KMS-11 (cell line): Measurements from ENCODE around the gene ZNF232.
"Not testable (repeated sequence)": the region's sequence is repeated elsewhere in the genome, so short reads cannot be mapped to it uniquely, and the experiment has no call there.

Source experiments
- H2AFZ ChIP-seq: fragments of 200-600 bp; sonication (generic); 2 replicates; pipeline ENCODE4 v1.6.1; 2016; ENCODE audit warnings: antibody characterized with exemption, mixed run types, low read depth
- H3K27ac ChIP-seq: fragments of 200-600 bp; sonication (generic); 2 replicates; pipeline ENCODE4 v1.6.1; 2016; ENCODE audit warnings: mild to moderate bottlenecking, mixed run types
- H3K27me3 ChIP-seq: fragments of 200-600 bp; sonication (generic); 2 replicates; pipeline ENCODE4 v1.6.1; 2017; ENCODE audit warnings: mild to moderate bottlenecking, low read depth, mixed run types, moderate library complexity; ENCODE audit not compliant: insufficient read depth
- H3K36me3 ChIP-seq: fragments of 200-600 bp; sonication (generic); 2 replicates; pipeline ENCODE4 v1.6.1; 2017; ENCODE audit warnings: mild to moderate bottlenecking, mixed run types; ENCODE audit not compliant: insufficient read depth
- H3K4me1 ChIP-seq: fragments of 200-600 bp; sonication (generic); 2 replicates; pipeline ENCODE4 v1.6.1; 2016; ENCODE audit warnings: mild to moderate bottlenecking, low read depth, mixed run types; ENCODE audit not compliant: poor library complexity, severe bottlenecking
- H3K4me2 ChIP-seq: fragments of 200-600 bp; sonication (generic); 2 replicates; pipeline ENCODE4 v1.7.0; 2016; ENCODE audit warnings: mild to moderate bottlenecking, mixed run types
- H3K4me3 ChIP-seq: fragments of 200-600 bp; sonication (generic); IDR thresholded peaks from 2 replicates; pipeline ENCODE4 v1.6.1; 2017; ENCODE audit warnings: low read depth, low read length, mixed read lengths; ENCODE audit not compliant: insufficient read depth
- H3K79me2 ChIP-seq: fragments of 200-600 bp; sonication (generic); 2 replicates; pipeline ENCODE4 v1.6.1; 2016; ENCODE audit warnings: low read depth, mixed run types; ENCODE audit not compliant: insufficient read depth
- H3K9ac ChIP-seq: fragments of 200-600 bp; sonication (generic); 2 replicates; pipeline ENCODE4 v1.6.1; 2016; ENCODE audit warnings: mild to moderate bottlenecking, mixed run types
- H4K20me1 ChIP-seq: fragments of 200-600 bp; sonication (generic); 2 replicates; pipeline ENCODE4 v1.6.1; 2016; ENCODE audit warnings: mild to moderate bottlenecking, mixed run types; ENCODE audit not compliant: insufficient read depth
- TF ChIP-seq, protein P1 (sequence below): fragments of 200-600 bp; sonication (generic); conservative IDR thresholded peaks from 2 replicates; pipeline ENCODE4 v1.6.1; 2017; ENCODE audit warnings: low read depth, mild to moderate bottlenecking, antibody characterized with exemption, low read length, moderate library complexity, mixed read lengths

ZNF232 gene

DNA sequence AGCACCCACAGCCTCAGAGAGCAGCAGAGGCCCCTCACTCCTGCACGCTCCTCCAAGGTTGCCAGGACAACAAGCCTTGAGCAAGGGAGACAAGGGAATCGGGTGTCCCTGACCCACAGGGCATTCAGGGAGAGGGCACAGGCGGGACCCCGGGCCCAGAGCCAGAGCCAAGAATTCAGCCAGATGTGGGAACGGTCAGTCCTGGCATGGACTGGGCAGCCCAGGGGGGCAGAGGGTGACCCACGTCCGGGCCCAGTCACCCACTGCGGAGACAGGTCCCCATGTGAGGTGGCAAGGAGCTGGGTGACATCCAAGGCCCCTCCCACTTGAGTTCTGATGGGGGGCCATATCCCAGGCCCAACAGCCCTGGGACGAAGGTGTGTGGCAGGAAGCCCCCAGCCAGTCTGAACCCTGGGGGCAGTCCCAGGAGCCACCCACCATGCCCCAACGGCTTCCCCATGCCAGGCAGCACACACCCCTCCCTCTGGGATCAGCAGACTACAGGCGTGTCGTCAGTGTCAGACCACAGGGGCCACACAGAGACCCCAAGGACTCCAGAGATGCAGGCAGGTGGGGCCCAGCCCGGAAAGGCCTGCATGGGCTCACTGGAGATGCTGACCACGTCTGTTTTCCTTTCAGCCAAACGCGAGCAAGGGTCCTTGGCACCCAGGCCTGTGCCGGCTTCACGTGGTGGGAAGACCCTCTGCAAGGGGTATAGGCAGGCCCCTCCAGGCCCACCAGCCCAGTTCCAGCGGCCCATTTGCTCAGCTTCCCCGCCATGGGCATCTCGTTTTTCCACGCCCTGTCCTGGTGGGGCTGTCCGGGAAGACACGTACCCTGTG, 27.2 kb upstream of the ZNF232 start:
- Histone ChIP-seq H3K9ac (no peak overlapping the region), H3K27ac (no peak overlapping the region), H3K79me2 (no peaks in the 10 kb centered on the region), H3K4me2 (no peak overlapping the region), H2AFZ (no peak overlapping the region), H3K27me3 (no peaks in the 10 kb centered on the region), H4K20me1 (no peaks in the 10 kb centered on the region), H3K36me3 (no peaks in the 10 kb centered on the region), H3K4me1 (no peaks in the 10 kb centered on the region), H3K4me3 (no peak overlapping the region)
- TF ChIP-seq, protein P1, sequence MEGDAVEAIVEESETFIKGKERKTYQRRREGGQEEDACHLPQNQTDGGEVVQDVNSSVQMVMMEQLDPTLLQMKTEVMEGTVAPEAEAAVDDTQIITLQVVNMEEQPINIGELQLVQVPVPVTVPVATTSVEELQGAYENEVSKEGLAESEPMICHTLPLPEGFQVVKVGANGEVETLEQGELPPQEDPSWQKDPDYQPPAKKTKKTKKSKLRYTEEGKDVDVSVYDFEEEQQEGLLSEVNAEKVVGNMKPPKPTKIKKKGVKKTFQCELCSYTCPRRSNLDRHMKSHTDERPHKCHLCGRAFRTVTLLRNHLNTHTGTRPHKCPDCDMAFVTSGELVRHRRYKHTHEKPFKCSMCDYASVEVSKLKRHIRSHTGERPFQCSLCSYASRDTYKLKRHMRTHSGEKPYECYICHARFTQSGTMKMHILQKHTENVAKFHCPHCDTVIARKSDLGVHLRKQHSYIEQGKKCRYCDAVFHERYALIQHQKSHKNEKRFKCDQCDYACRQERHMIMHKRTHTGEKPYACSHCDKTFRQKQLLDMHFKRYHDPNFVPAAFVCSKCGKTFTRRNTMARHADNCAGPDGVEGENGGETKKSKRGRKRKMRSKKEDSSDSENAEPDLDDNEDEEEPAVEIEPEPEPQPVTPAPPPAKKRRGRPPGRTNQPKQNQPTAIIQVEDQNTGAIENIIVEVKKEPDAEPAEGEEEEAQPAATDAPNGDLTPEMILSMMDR, result no peak

DNA sequence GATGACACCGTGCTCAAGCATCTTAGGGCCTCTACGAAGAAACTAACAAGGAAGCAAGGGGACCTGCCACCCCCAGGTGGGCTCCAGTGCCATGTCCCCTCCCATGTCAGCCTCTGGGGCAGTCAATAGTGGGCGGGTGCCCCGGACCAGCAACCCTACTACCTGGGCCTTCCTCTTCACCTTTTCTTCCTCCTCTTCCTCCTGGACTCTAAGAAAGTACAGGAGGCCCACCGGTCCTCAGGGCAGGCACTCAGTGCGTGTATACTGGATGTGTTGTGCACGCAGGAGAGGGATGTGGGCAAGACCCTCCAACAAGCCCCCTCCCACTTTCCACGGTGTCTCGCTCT, 26.5 kb upstream of the ZNF232 start:
- H3K4me1 ChIP-seq, H4K20me1 ChIP-seq, H3K9ac ChIP-seq, H3K27ac ChIP-seq, H3K79me2 ChIP-seq, H3K36me3 ChIP-seq, H2AFZ ChIP-seq, H3K4me3 ChIP-seq, H3K4me2 ChIP-seq, H3K27me3 ChIP-seq: not testable (repeated sequence)

DNA sequence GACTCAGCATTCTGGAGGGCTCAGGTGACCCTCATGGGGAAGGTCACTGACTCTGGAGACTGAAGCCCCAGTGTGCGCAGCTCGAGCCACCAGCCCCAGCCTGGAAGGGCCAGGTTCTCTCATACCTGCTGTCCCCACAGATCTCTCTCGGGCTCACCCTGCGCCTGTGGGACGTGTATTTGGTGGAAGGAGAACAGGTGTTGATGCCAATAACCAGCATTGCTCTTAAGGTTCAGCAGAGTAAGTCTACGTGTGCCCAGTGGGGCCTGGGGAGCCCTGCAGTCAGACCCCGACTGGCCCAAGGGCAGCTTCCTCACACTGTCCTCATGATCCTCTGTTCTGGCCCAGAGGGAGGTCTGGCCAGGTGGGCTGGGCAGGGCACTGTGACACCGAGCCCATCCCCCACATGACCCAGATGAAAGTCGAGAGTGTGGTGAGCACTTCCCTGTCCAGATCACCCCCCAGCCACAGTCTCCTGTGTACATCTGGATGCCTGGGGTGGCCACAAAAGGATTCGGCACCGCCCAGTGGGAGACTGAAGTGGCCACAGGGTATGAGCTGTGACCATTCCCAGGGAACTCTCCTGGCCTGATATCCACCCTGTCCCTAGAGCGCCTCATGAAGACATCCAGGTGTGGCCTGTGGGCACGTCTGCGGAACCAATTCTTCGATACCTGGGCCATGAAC, 26.0 kb upstream of the ZNF232 start:
- not testable (repeated sequence) for H3K4me1 ChIP-seq, H3K9ac ChIP-seq, H3K36me3 ChIP-seq, H2AFZ ChIP-seq, H3K4me2 ChIP-seq, H3K27me3 ChIP-seq, H3K27ac ChIP-seq, H3K4me3 ChIP-seq, H3K79me2 ChIP-seq, H4K20me1 ChIP-seq

DNA sequence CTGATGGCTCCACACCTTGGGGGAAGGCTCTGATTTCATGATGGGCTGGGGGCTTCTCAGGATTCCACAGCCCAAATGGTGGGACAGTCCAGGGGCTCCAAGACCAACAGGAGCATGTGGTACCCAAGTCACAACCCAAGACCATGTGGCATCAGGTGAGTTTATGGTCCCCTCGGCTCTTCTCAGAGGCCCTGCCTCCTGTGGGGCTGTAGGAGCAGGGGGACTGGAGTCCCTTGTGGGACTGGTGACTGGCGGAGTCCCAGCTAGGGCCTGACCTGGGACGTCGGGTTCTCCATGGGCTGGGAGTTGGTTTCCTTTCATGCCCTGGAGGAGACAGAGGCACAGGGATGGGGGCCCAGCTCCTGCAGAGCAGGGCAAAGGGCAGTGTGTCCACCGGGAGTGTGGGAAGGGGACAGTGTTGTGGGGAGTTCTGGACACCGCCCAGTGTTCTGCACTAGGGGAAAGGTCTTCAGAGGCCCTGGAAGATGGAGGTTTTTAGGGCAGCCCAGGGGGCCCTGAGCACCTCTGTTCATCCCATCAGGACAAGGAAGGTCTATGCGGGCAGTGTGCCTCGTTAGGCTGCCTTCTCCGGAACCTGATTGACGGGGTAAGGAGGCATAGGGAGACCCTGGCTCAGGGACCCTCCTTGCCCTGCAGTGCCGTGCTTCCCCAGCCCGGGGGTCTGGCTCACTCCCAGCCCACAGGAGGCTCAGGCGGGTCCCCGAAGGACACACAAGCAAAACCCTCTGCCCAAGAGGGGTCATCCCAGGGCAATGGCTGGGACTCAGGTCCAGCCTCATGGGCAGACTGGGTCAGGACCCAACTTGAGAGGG, 25.1 kb upstream of the ZNF232 start:
- not testable (repeated sequence) for H3K36me3 ChIP-seq, H3K9ac ChIP-seq, H2AFZ ChIP-seq, H3K27me3 ChIP-seq, H3K4me3 ChIP-seq, H4K20me1 ChIP-seq, H3K4me2 ChIP-seq, H3K27ac ChIP-seq, H3K79me2 ChIP-seq, H3K4me1 ChIP-seq

DNA sequence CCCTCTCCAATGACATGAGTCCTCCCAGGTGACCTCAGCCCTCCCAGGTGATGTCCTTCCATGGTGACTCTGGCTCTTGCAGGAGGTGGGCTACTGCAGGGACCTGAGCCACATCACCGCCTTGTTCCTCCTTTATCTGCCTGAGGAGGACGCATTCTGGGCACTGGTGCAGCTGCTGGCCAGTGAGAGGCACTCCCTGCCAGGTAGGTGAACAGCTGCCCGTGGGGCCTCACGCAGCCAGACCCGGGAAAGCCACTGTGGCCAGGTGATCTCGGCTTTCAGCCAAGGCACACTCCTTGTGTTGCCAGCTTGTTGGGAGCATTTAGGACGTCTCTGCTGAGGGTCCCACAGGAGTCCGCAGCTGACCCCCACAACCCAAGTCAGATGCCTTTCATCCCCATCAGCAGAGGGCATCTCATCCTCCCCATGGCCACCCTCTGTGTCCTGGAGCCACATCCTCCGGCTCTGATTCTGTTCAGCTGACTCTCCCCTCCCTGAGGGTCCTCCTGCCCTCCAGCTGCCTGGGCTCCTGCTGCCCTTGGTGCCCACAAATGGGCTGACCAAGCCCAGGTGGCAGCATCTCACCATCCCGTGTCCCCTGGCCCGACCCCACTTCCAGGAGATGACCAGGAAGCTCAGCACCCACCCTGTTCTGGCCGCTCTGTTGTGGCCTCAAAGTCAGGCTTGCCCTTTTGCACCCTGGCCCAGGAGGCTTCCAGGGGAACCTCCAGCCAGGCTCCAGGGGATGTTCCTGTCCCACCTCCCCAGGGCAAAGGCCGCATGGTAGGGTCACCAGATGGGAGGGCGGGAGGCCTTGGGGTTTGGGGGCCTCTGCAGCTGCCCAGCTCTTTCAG, 24.3 kb upstream of the ZNF232 start:
- Histone ChIP-seq H3K4me3 (no peak overlapping the region), H4K20me1 (no peaks in the 10 kb centered on the region), H2AFZ (no peak overlapping the region), H3K4me2 (no peak overlapping the region), H3K9ac (no peak overlapping the region), H3K27ac (no peak overlapping the region), H3K79me2 (no peaks in the 10 kb centered on the region), H3K27me3 (no peaks in the 10 kb centered on the region), H3K36me3 (no peaks in the 10 kb centered on the region), H3K4me1 (no peaks in the 10 kb centered on the region)
- TF ChIP-seq, protein P1, result no peak

DNA sequence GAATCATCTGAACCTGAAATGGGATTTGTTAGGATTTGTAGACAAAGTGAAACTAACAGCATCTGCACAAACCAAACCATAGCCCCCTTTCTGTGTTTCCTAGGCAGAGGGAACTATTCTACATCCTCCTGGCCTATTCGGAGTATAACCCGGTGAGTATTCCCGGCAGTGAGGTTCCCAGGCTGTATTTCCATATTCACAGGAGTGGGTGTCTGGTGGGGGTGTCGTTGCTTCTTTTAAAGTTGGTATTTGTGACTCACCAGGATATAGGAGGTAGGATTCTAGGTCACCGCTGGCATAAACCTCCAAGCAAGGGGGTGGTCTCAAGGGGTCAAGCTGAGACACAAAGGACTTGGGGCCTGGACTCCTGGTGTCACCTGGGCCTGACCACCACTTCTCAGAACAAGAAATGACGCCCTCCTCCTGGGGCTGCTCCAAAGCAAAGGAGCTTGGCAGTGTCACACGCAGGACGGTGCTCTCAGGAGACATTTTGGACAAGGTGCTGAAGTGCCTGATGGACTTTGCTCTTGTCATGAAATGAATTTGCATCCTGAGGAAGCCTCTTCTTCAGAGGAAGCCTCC, 23.5 kb upstream of the ZNF232 start:
- H3K79me2 ChIP-seq, H3K9ac ChIP-seq, H3K4me2 ChIP-seq, H3K4me1 ChIP-seq, H4K20me1 ChIP-seq, H2AFZ ChIP-seq, H3K36me3 ChIP-seq, H3K4me3 ChIP-seq, H3K27me3 ChIP-seq, H3K27ac ChIP-seq: not testable (repeated sequence)

DNA sequence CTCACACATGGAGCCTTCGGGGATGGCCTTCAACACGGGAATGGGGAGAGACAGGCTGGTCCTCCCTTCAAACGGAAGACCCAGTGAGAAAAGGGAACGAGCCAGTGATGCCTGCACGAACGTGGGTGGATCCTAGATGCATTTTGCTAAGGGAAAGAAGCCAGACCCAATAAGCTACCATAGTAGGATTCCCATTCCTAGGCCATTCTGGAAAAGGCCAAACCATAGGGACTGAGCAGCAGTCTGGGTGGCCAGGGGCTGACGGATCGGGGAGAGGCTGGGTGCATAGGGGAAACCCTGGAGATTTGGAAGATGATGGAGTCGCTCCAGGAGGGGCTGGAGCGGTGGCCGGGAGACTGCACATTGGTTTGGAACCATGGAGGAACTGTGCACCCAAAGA, 22.9 kb upstream of the ZNF232 start:
- not testable (repeated sequence) for H4K20me1 ChIP-seq, H3K9ac ChIP-seq

More for the DNA sequence above, 22.9 kb upstream of the ZNF232 start:
- not testable (repeated sequence) for H2AFZ ChIP-seq, H3K27ac ChIP-seq, H3K4me1 ChIP-seq, H3K79me2 ChIP-seq, H3K4me3 ChIP-seq, H3K4me2 ChIP-seq, H3K27me3 ChIP-seq, H3K36me3 ChIP-seq
